Activated T-cell treated with anti-CD3 and anti-CD28 coated beads for 4 hours (primary cell): ENCODE data around the gene AGBL5.

Source experiments
- DNase-seq: peaks from one replicate; pipeline ENCODE4 v3.0.0-alpha.2; 2020

AGBL5 gene

GRCh38 chr2:27050996-27051901, at the start of gene AGBL5:
AGBL5 (plus strand) TSS chr2:27051668; CDS start chr2:27052959, 1,291 bp downstream.
- peak; percentile 94 for DNase-seq

- no peak for DNase-seq
These were observed 49.5 kb upstream of the AGBL5 start for GRCh38 chr2:27001950-27002349.

GRCh38 chr2:27003007-27003406, 48.5 kb upstream of the AGBL5 start:
- DNase-seq = no peak

- no peak for DNase-seq
These were observed 47.6 kb upstream of the AGBL5 start for GRCh38 chr2:27003857-27004256.

- no peak for DNase-seq
These were observed 44.7 kb upstream of the AGBL5 start for GRCh38 chr2:27006602-27007415.

- DNase-seq = no peak
These were observed 43.8 kb upstream of the AGBL5 start for GRCh38 chr2:27007416-27008374.

- DNase-seq = no peak
These were observed 42.8 kb upstream of the AGBL5 start for GRCh38 chr2:27008678-27009077.

- DNase-seq = no peak
These were observed 42.4 kb upstream of the AGBL5 start for GRCh38 chr2:27009083-27009482.

- no peak for DNase-seq
These were observed 41.8 kb upstream of the AGBL5 start for GRCh38 chr2:27009716-27010115.

GRCh38 chr2:27010139-27010538, 41.3 kb upstream of the AGBL5 start:
- DNase-seq = no peak

- DNase-seq = no peak
These were observed 37.7 kb upstream of the AGBL5 start for GRCh38 chr2:27013738-27014137.

- DNase-seq = no peak
These were observed 36.6 kb upstream of the AGBL5 start for GRCh38 chr2:27014771-27015433.

GRCh38 chr2:27016801-27017325, 34.6 kb upstream of the AGBL5 start:
- peak; percentile 36 for DNase-seq

GRCh38 chr2:27018142-27018541, 33.3 kb upstream of the AGBL5 start:
- no peak for DNase-seq

- DNase-seq = no peak
These were observed 32.0 kb upstream of the AGBL5 start for GRCh38 chr2:27019459-27019858.

GRCh38 chr2:27019931-27020855, 31.3 kb upstream of the AGBL5 start:
- DNase-seq = no peak

- no peak for DNase-seq
These were observed 30.0 kb upstream of the AGBL5 start for GRCh38 chr2:27021253-27022049.

- no peak for DNase-seq
These were observed 27.7 kb upstream of the AGBL5 start for GRCh38 chr2:27023740-27024139.

GRCh38 chr2:27024188-27024587, 27.3 kb upstream of the AGBL5 start:
- no peak for DNase-seq

- DNase-seq = no peak
These were observed 26.7 kb upstream of the AGBL5 start for GRCh38 chr2:27024812-27025211.
